HCT116 (cell line): ENCODE measurements around the gene ASCL3. TPM values are rescaled to one million over a fixed set of nuclear protein-coding genes. Genes with fewer than 3 reads are reported as not detected.

Source experiments
- ATAC-seq: fragments of 200-7000 bp; cut with Tn5 transposase; 2 replicates; pipeline ENCODE4 v1.9.1; 2020; ENCODE audit warnings: mild to moderate bottlenecking, moderate library complexity
- BruUV-seq: library from RNA; stranded (reverse); fragments of 400-500 nt; replicated peaks from 2 replicates; lab custom pipeline; 2021; lab: Mats Ljungman, UMichigan
- CTCF ChIA-PET: fragments of 300-600 bp; sonication (Branson Sonifier 250); formaldehyde crosslinking; loops from one replicate; lab custom pipeline; 2021; ENCODE audit warnings: antibody characterized with exemption; lab: Charles Lee
- POLR2A ChIA-PET: fragments of 300-600, 350-600 bp; sonication (Branson Sonifier 250); formaldehyde crosslinking; loops from one replicate; lab custom pipeline; 2021; ENCODE audit warnings: antibody characterized with exemption; lab: Charles Lee
- RAD21 ChIA-PET, 2 experiments: fragments of 300-600 bp; sonication (Branson Sonifier 250); formaldehyde crosslinking; loops; one replicate each; lab custom pipeline; 2023; ENCODE audit warnings: low total read pairs in 2 of 2; ENCODE audit not compliant: uncharacterized antibody in 2 of 2, unreplicated experiment in 2 of 2, low non-redundant PET in 1 of 2; lab: Charles Lee
- DNase-seq: peaks from one replicate; pipeline ENCODE4 v3.0.0-alpha.2; 2010; ENCODE audit warnings: low read depth, low spot score
- H2AFZ ChIP-seq: fragments of 200-600 bp; shearing (Covaris generic), sonication (generic); 2 replicates; pipeline ENCODE4 v1.6.1; 2017; ENCODE audit warnings: low read depth, mixed run types, mixed read lengths, antibody characterized with exemption, low read length; ENCODE audit not compliant: poor library complexity, severe bottlenecking
- H3K27ac ChIP-seq: 2 replicates; pipeline ENCODE4 v1.5.1; 2012; ENCODE audit warnings: low read depth, low read length
- H3K27me3 ChIP-seq: fragments of 200-600 bp; sonication (generic); 2 replicates; pipeline ENCODE4 v1.6.1; 2016; ENCODE audit warnings: mixed run types, low read length, mixed read lengths; ENCODE audit not compliant: insufficient read depth
- H3K36me3 ChIP-seq, 2 experiments: fragments of 200-500 bp in 1 of 2; fragments of 200-600 bp in 1 of 2; sonication (Bioruptor generic) in 1 of 2; sonication (generic) in 1 of 2; 2 replicates each; pipeline versions ENCODE4 v1.5.1 to v1.6.1; 2014 to 2016; ENCODE audit warnings: low read length in 2 of 2, inconsistent platforms in 1 of 2, mixed read lengths in 1 of 2, mixed run types in 1 of 2; ENCODE audit not compliant: insufficient read depth in 2 of 2, control insufficient read depth in 1 of 2
- H3K4me1 ChIP-seq, 2 experiments: fragments of 200-600 bp in 1 of 2; sonication (generic) in 1 of 2; 2 replicates each; pipeline versions ENCODE4 v1.5.1 to v1.6.1; 2012 to 2017; ENCODE audit warnings: low read length in 2 of 2, inconsistent platforms in 1 of 2, mild to moderate bottlenecking in 1 of 2, mixed read lengths in 1 of 2, mixed run types in 1 of 2, moderate library complexity in 1 of 2; ENCODE audit not compliant: insufficient read depth in 2 of 2, control insufficient read depth in 1 of 2
- H3K4me2 ChIP-seq: fragments of 200-600 bp; sonication (generic); 2 replicates; pipeline ENCODE4 v1.6.1; 2017; ENCODE audit warnings: mixed run types, low read length, mixed read lengths
- H3K4me3 ChIP-seq, 2 experiments: fragments of 200-600 bp in 1 of 2; sonication (generic) in 1 of 2; replicated peaks in 1 of 2; 2 replicates each; pipeline ENCODE4 v1.5.1; 2011 to 2016; ENCODE audit warnings: low read length in 2 of 2, control low read depth in 1 of 2, low read depth in 1 of 2, mild to moderate bottlenecking in 1 of 2, mixed read lengths in 1 of 2, mixed run types in 1 of 2
- H3K79me2 ChIP-seq: fragments of 200-600 bp; sonication (generic); 2 replicates; pipeline ENCODE4 v1.6.1; 2017; ENCODE audit warnings: mild to moderate bottlenecking, mixed run types, low read length, moderate library complexity, mixed read lengths; ENCODE audit not compliant: insufficient read depth
- H3K9ac ChIP-seq: fragments of 200-600 bp; sonication (generic); 2 replicates; pipeline ENCODE4 v1.6.1; 2016; ENCODE audit warnings: low read length, mixed read lengths
- H3K9me2 ChIP-seq: fragments of 200-600 bp; sonication (generic), shearing (Covaris generic); 2 replicates; pipeline ENCODE4 v1.6.1; 2017; ENCODE audit warnings: mixed run types, mild to moderate bottlenecking, moderate library complexity; ENCODE audit not compliant: insufficient read depth
- H3K9me3 ChIP-seq, 2 experiments: fragments of 200-500 bp in 1 of 2; fragments of 200-600 bp in 1 of 2; sonication (Bioruptor generic) in 1 of 2; sonication (generic) in 1 of 2; 2 replicates each; pipeline ENCODE4 v1.6.1; 2014 to 2017; ENCODE audit warnings: low read length in 2 of 2, mixed read lengths in 2 of 2, inconsistent platforms in 1 of 2, low read depth in 1 of 2, mild to moderate bottlenecking in 1 of 2, mixed run types in 1 of 2, moderate library complexity in 1 of 2; ENCODE audit not compliant: control insufficient read depth in 1 of 2, insufficient read depth in 1 of 2
- H4K20me1 ChIP-seq: fragments of 200-600 bp; sonication (generic), shearing (Covaris generic); 2 replicates; pipeline ENCODE4 v1.6.1; 2017; ENCODE audit warnings: mixed run types, mild to moderate bottlenecking, moderate library complexity; ENCODE audit not compliant: insufficient read depth
- ATF3 ChIP-seq: IDR thresholded peaks from 2 replicates; pipeline ENCODE4 v1.6.1; 2012
- CBX3 ChIP-seq: IDR thresholded peaks from 2 replicates; pipeline ENCODE4 v1.6.1; 2012; ENCODE audit warnings: low read depth
- CEBPB ChIP-seq: IDR thresholded peaks from 2 replicates; pipeline ENCODE4 v1.6.1; 2012; ENCODE audit warnings: low read depth
- CTCF ChIP-seq, 3 experiments: fragments of 200-600 bp in 1 of 3; sonication (generic) in 1 of 3; IDR thresholded peaks in 2 of 3; conservative IDR thresholded peaks in 1 of 3; 2 replicates each; pipeline ENCODE4 v1.5.1; 2012 to 2017; ENCODE audit warnings: low read depth in 2 of 3, low read length in 2 of 3, antibody characterized with exemption in 1 of 3, borderline replicate concordance in 1 of 3, control low read depth in 1 of 3, mild to moderate bottlenecking in 1 of 3, mixed read lengths in 1 of 3, mixed run types in 1 of 3, moderate library complexity in 1 of 3; ENCODE audit not compliant: insufficient read depth in 1 of 3
- EGR1 ChIP-seq: IDR thresholded peaks from 2 replicates; pipeline ENCODE4 v1.6.1; 2012; ENCODE audit warnings: low read depth
- ELF1 ChIP-seq: IDR thresholded peaks from 2 replicates; pipeline ENCODE4 v1.6.1; 2012; ENCODE audit warnings: low read depth, borderline replicate concordance
- EZH2 ChIP-seq: fragments of 200-600 bp; sonication (generic); IDR thresholded peaks from 2 replicates; pipeline ENCODE4 v1.6.1; 2017; ENCODE audit warnings: antibody characterized with exemption, mixed run types
- EZH2phosphoT487 ChIP-seq: fragments of 200-600 bp; IDR thresholded peaks from 2 replicates; pipeline ENCODE4 v1.6.1; 2018; ENCODE audit warnings: antibody characterized with exemption, borderline replicate concordance
- MAX ChIP-seq: IDR thresholded peaks from 2 replicates; pipeline ENCODE4 v1.6.1; 2012
- POLR2AphosphoS5 ChIP-seq: IDR thresholded peaks from 2 replicates; pipeline ENCODE4 v1.6.1; 2011; ENCODE audit warnings: mild to moderate bottlenecking, low read depth, low read length, moderate library complexity
- REST ChIP-seq: IDR thresholded peaks from 2 replicates; pipeline ENCODE4 v1.6.1; 2012; ENCODE audit warnings: low read depth
- SIN3A ChIP-seq: IDR thresholded peaks from 2 replicates; pipeline ENCODE4 v1.6.1; 2012; ENCODE audit warnings: low read depth
- SRF ChIP-seq: IDR thresholded peaks from 2 replicates; pipeline ENCODE4 v1.6.1; 2012; ENCODE audit warnings: low read depth
- TCF7L2 ChIP-seq: IDR thresholded peaks from 2 replicates; pipeline ENCODE4 v1.7.0; 2011; ENCODE audit warnings: borderline replicate concordance, inconsistent platforms; ENCODE audit not compliant: insufficient read depth, insufficient read length; ENCODE audit errors: extremely low read depth
- ZFX ChIP-seq: fragments of 450-650 bp; IDR thresholded peaks from 2 replicates; pipeline ENCODE4 v1.6.1; 2017
- intact Hi-C: fragments of 100-400 bp; cut with micrococcal nuclease; formaldehyde crosslinking; loops from 2 replicates; pipeline ENCODE4 v1.10.0; 2022
- total RNA-seq: library from RNA; stranded (reverse); gene quantifications from one replicate; pipeline ENCODE4 v1.2.1, GENCODE V29; 2021; ENCODE audit not compliant: unreplicated experiment

Gene ASCL3
- total RNA-seq, 1 experiment from 2014 or later = not detected

GRCh38 chr11:8956860-8957259 lies 14.0 kb upstream of the ASCL3 start:
- H3K27me3 ChIP-seq = no peaks in the 10 kb centered on the region
- peaks cover 24% of the 10 kb centered on the region for H3K79me2 ChIP-seq
- H3K9me2 ChIP-seq = no peaks in the 10 kb centered on the region
- no peak overlapping the region for H3K9ac ChIP-seq
- H4K20me1 ChIP-seq = no peaks in the 10 kb centered on the region
- no peak overlapping the region for H3K4me3 ChIP-seq
- TF ChIP-seq CEBPB (no peak), CTCF (IDR thresholded peaks at IDR 0.05 in 2 of 3, conservative IDR thresholded peaks at IDR 0.05 in 1 of 3; ENCODE audit: borderline replicate concordance in 1 of 3, insufficient read depth in 1 of 3, low read depth in 2 of 3, low read length in 2 of 3) (no peak), POLR2AphosphoS5 (no peak), SRF (no peak), SIN3A (no peak), REST (no peak), ATF3 (no peak), MAX (no peak), EGR1 (no peak), ELF1 (no peak), CBX3 (no peak), TCF7L2 (no peak), ZFX (no peak), EZH2phosphoT487 (no peak), EZH2 (no peak)
- intact Hi-C loops = loop anchor here (10.0 kb wide), 1 partner anchor 732 kb away; no protein-coding TSS in a partner anchor
- H3K27ac ChIP-seq = no peak overlapping the region
- BruUV-seq = no TSS peak
- no peaks in the 10 kb centered on the region for H3K9me3 ChIP-seq
- ChIA-PET POLR2A (no interaction called here), CTCF (no interaction called here), RAD21 (no interaction called here)
- DNase-seq (no peak), ATAC-seq (no peak)
- H3K4me1 ChIP-seq = peaks cover 0 to 3% of the 10 kb centered on the region in 2 experiments; a peak in 1 of 4 replicates
- H2AFZ ChIP-seq = no peak overlapping the region
- H3K4me2 ChIP-seq = no peak overlapping the region
- H3K36me3 ChIP-seq = peaks cover 2 to 6% of the 10 kb centered on the region in 2 experiments; a peak in 2 of 4 replicates
